Activated CD4-positive, alpha-beta T cell treated with anti-CD3 and anti-CD28 coated beads, Interleukin-2, Interleukin-6, amounts not matched to agents 100 ng/mL and 50 ng/mL, durations not matched to agents 16 hours and 8 hours (primary cell): ENCODE data around the gene RNU4-1.
A peak's percentile ranks its signal among the peaks of the same experiment; 100 is the strongest.

Source experiments
- DNase-seq: peaks from one replicate; pipeline ENCODE4 v3.0.0-alpha.2; 2020

Gene RNU4-1

GRCh38 chr12:120287491-120287890 is 5.5 kb downstream of the RNU4-1 start:
- no peak for DNase-seq

GRCh38 chr12:120286768-120287490 is 6.1 kb downstream of the RNU4-1 start:
- no peak for DNase-seq

DNA sequence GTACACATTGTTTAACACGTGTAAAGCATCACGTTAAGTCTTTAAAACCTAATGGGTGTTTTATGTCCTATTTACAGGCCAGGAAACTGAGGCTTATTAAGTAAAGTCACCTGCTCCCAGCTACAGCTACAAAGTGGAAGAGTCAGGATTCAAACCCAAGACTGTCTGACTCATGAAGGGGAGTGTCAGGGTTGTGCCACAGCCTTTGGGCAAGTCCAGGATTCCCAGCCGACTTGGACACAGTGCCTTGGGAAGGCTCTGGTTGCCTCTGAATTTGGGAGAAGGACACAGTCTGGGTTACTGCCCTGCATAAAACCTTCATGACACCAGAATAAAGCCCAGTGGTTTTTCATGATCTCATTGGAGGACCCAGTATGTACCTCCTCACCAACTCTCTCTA is 8.7 kb downstream of the RNU4-1 start:
- DNase-seq = no peak

DNA sequence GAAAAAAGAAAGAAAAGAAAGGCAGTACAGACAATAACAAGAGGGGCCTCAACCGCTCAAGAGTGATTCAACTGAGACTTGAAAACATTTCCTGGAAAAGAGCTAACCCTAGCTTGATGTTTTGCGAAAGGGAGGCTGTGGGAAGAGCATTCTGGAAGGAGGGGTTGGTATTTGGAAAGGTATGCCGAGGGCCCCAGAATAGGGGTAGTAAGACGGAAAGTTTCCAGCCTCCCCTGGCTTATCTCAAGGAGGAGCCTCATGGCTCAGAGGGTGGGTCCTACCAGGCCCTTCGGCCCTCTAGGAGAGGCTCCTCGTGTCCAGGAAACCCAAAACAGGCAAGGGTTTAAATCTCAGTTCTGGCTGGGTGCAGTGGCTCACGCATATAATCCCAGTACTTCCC is 9.7 kb downstream of the RNU4-1 start:
- DNase-seq = no peak

DNA sequence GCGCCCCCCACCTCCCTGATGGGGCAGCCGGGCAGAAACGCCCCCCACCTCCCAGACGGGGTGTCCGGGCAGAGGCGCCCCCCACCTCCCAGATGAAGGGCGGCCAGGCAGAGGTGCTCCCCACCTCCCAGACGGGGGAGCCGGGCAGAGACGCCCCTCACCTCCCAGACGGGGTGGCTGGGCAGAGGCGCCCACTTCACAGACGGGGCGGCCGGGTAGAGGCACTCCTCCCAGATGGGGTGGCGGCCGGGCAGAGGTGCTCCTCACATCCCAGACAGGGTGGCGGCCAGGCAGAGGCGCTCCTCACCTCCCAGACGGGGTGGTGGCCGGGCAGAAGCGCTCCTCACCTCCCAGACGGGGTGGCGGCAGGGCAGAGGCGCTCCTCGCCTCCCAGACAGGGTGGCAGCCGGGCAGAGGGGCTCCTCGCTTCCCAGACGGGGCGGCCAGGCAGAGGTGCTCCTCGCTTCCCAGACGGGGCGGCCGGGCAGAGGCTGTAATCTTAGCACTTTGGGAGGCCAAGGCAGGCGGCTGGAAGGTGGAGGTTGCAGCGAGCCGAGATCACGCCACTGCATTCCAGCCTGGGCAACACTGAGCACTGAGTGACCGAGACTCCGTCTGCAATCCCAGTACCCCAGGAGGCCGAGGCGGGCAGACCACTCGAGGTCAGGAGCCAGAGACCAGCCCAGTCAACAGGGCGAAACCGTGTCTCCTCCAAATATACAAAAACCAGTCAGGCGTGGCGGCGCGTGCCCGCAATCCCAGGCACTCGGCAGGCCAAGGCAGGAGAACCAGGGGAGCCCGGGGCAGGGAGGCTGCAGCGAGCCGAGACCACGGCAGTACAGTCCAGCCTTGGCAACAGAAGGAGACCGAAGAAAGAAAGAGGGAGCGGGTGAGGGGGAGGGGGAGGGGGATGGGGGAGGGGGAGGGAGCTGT is 14.6 kb downstream of the RNU4-1 start:
- no peak for DNase-seq

DNA sequence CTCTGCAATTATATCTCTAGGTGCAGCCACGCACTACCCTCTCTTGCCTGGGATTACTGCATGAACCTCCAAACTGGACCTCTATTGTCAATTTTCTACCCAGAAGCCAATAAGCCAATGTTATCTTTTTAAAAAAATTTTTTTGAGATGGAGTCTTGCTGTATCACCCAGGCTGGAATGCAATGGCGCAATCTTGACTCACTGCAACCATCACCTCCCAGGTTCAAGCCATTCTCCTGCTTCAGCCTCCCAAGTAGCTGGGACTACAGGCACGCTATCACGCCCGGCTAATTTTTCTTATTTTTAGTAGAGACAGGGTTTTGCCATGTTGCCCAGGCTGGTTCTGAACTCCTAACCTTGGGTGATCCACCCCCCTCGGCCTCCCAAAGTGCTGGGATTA is 16.3 kb downstream of the RNU4-1 start:
- no peak for DNase-seq

DNA sequence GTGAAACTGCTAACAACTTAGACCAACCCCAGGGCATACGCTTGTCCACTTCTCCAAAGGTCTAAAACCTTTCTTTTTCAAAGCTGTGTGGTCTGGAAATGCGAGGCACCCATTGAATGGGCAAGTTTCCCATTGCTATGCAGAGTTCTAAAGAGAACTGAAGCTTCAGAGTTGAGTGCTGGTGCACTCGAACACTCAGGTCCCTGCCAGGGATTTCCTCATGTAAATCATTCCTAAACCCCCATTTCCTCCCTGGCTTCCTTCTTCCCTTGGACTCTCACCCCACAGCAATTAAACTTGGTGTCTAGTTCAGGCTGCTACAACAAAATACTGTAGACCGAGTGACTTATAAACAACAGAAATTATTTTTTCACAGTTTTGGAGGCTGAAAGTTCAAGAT is 25.3 kb downstream of the RNU4-1 start:
- DNase-seq = no peak

DNA sequence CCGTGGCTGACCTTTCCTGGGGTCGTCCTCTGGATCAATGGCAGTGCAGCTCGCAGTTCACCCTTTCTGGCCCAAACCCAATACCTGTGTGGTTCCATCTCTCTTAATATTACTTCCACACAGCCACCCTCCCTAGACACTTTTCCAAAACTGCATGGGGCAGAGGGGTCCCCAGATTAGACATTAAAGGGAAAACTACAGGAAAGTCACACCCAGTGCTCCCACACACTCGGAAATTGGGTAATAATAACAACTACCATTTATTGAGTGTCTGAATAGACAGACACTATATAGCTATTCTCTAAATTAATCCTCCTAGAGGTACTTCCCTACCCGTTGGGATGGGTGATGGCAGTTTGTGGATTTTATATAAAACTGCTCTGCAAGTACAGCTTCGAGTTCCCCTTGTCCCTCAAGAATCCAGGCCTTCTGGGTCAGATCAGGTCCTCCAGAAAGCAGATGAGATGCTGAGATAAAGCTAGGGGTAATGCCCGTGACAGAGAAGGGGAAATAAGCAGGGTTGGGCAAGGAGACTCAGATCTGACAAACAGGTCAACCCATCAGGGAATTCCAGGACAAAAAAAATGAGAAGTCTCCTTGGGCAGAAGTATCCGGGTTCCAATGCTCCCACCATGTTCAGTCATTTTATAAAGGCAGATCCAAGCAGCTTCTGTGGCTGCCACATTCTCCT is 26.7 kb downstream of the RNU4-1 start:
- DNase-seq = no peak

- peak; percentile 95 for DNase-seq
Measured at GRCh38 chr12:120265473-120266179, 27.4 kb downstream of the RNU4-1 start, which contains the start of gene PXN. Gene PXN, minus strand, starts transcription at chr12:120265730. Its CDS starts 101 bp downstream, at chr12:120265629.

DNA sequence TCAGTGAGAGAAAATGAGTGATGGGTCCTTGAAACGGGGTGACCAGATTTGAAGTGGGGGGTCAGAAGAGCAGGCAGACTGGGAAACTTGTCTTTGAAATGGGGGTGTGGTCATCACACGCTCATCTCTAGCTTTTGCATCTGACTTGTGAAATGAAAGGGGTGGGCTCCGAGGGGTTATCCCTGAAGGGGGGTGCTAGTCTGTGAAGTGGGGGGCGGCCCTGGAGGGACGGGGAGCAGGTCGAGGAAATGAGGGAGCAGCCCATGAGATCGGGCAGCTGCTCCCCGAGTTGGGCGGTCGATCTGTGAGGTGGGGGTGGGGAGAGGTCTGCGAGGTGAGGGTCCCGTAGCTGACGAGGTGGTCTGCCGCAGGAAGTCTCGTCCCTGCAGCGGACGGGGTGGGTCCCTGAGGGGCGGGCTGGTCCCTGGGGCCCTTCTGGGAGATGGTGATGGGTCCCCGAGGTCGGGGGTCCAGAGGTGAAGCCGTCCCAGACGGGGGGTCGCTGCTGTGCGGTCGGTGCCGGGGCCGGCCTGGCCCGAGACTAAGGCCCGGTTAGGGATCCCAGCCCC is 28.0 kb downstream of the RNU4-1 start:
- DNase-seq = no peak

DNA sequence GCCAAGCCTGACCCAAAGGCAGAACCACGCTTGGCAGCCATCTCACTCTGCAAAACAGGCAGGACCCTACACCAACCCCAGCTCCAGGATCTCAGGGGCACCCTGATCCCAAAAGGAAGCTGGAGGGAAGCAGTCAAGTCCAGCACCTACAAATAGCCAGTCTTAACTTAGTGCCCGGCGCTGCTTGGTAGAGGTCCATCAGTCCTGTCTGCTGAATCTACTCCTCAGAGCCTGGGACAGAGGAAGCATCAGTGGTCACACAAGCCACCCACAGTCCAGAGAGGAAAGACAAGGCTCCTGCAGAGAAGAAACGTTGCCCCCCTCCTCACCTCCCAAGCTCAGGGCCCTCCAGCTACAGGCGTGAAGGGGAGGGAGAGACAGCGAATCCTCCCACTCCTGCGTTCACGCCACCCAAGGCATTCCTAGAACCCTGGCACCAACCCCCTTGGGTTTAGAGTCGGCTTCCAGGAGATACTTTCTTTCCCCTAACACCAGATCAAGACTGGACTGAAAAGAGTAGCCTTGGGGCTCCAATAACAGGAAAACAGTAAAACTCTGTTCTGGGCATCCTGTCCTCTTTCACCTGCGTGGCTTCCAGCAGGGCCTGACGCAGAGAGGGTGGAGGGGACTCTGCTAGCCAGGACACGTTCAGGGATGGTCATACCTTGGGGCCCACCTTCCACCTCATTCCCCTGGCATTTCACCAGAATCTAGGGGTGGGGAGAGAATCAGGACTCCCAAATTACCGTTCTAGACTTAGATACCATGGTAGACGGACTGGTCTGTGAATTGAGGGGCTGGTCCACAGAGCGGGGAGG is 28.7 kb downstream of the RNU4-1 start:
- DNase-seq = no peak

- no peak for DNase-seq
Measured at GRCh38 chr12:120263748-120264085, 29.3 kb downstream of the RNU4-1 start.

DNA sequence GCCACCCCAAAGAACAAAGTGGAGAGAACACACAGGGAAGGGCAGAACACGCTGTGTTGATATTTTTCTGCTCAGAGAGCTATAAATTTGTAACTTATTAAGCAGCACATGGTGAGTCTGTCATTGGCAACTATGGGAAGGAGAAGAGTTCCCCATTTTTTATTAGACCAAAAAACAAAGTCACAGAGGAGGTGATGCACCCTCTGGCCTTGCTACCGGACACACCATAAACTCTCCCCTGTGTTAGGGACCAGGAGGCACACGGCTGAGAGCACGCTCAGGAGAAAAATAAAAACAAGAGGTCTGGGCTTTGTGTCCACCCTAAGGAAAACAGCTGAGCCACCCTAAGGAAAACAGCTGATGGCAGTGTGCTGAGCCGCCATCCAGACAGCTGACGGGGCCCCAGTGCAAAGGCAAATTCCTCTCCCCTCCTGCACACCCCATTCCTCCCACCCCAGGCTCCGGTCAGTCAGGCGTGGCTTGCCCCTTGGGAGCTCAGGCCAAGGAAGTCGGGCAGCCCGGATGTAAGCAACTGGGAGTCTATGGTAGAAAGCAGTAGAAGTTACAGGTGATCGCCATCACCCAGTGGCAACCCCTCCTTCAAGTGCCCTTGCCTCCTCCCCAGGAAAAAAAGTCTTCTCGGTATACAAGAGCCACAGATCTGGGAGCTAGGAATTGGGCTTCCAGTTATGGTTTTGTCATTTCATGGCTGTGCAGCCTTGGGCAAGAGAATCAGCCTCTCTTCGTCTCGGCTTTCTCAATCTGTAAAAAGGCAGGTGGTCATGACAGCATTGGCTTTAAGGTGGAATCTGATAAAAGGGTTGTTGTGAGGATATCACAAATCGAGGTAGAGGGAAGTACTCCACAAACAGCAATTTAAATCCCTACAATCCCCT is 29.9 kb downstream of the RNU4-1 start:
- no peak for DNase-seq

GRCh38 chr12:120261951-120262851 is 30.8 kb downstream of the RNU4-1 start:
- DNase-seq = peak; percentile 29

GRCh38 chr12:120260607-120261006 is 32.4 kb downstream of the RNU4-1 start:
- DNase-seq = no peak

- DNase-seq = no peak
Measured at GRCh38 chr12:120259418-120260202, 33.4 kb downstream of the RNU4-1 start.

DNA sequence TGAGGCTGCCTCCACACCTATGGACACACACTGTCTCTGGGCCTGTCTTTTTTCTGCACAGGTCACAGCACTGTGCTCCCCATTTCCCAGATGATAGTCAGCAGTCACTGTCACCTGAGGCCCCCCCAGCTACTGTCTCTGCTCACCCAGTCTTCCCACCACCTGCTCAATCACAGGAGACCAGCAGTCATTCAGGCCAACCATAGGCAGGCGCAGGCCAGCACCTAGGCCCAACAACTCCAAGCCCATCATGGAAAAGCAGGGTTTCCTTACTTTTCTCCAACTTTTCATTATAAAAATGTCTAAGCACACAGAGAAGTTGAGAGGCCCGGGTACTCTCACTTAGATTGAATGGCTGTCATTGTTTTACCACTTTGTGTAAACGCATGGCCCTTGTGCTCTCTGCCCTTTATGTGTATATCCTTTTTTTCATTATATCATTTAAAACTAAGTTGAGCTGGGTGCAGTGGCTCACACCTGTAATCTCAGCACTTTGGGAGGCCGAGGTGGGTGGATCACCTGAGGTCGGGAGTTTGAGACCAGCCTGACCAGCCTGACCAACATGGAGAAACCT is 34.6 kb downstream of the RNU4-1 start:
- DNase-seq = no peak
